IMR-90 (cell line): Measurements from ENCODE around the gene TOMM6. TPM values are rescaled to one million over a fixed set of nuclear protein-coding genes. Genes with fewer than 3 reads are reported as not detected.

ENCODE experiments used
- ATAC-seq: fragments of 200-7000 bp; cut with Tn5 transposase; 2 replicates; pipeline ENCODE4 v1.9.1; 2020; ENCODE audit warnings: low read depth, mild to moderate bottlenecking, moderate library complexity
- BruUV-seq: library from RNA; stranded (reverse); fragments of 400-500 nt; replicated peaks from 2 replicates; lab custom pipeline; 2021; lab: Mats Ljungman, UMichigan
- CTCF ChIA-PET: fragments of 300-600 bp; formaldehyde crosslinking; extraction: SDS; loops from one replicate; lab custom pipeline; 2021; ENCODE audit warnings: antibody characterized with exemption; lab: Yijun Ruan, JAX
- POLR2A ChIA-PET: fragments of 300-600 bp; sonication (Branson Sonifier 250); formaldehyde crosslinking; loops from one replicate; lab custom pipeline; 2022; ENCODE audit warnings: antibody characterized with exemption; ENCODE audit not compliant: unreplicated experiment; lab: Charles Lee
- DNase-seq: peaks from one replicate; pipeline ENCODE4 v3.0.0; 2013
- H2AFZ ChIP-seq: replicated peaks from 2 replicates; pipeline ENCODE3; 2013; ENCODE audit warnings: low read length, mild to moderate bottlenecking; ENCODE audit not compliant: poor library complexity
- H2AK5ac ChIP-seq: 2 replicates; pipeline ENCODE4 v1.6.1; 2013; ENCODE audit warnings: low read depth, low read length, inconsistent platforms
- H2AK9ac ChIP-seq: replicated peaks from 2 replicates; pipeline ENCODE3; 2013; ENCODE audit warnings: mild to moderate bottlenecking, low read depth, low read length, moderate library complexity; ENCODE audit not compliant: poor library complexity
- H2BK120ac ChIP-seq: 2 replicates; pipeline ENCODE4 v1.6.1; 2013; ENCODE audit warnings: low read depth, low read length, inconsistent platforms
- H2BK15ac ChIP-seq: 3 replicates; pipeline ENCODE4 v1.6.1; 2013; ENCODE audit warnings: low read depth, low read length, inconsistent platforms
- H2BK20ac ChIP-seq: 2 replicates; pipeline ENCODE4 v1.6.1; 2013; ENCODE audit warnings: low read depth, mild to moderate bottlenecking, inconsistent platforms, low read length, moderate library complexity
- H2BK5ac ChIP-seq: 2 replicates; pipeline ENCODE4 v1.6.1; 2013; ENCODE audit warnings: mild to moderate bottlenecking, low read depth, low read length, inconsistent platforms; ENCODE audit not compliant: poor library complexity, severe bottlenecking
- H3K14ac ChIP-seq: replicated peaks from 2 replicates; pipeline ENCODE4 v1.6.1; 2013; ENCODE audit warnings: low read depth, low read length, inconsistent platforms
- H3K18ac ChIP-seq: 2 replicates; pipeline ENCODE4 v1.6.1; 2013; ENCODE audit warnings: low read depth, low read length, control low read depth
- H3K23ac ChIP-seq: 2 replicates; pipeline ENCODE4 v1.6.1; 2013; ENCODE audit warnings: low read depth, low read length, inconsistent platforms
- H3K27ac ChIP-seq: 2 replicates; pipeline ENCODE4 v1.5.1; 2013; ENCODE audit warnings: mild to moderate bottlenecking, control low read depth, low read length; ENCODE audit not compliant: insufficient read depth
- H3K27me3 ChIP-seq: 2 replicates; pipeline ENCODE4 v1.6.1; 2013; ENCODE audit warnings: low read length; ENCODE audit not compliant: control insufficient read depth, insufficient read depth
- H3K36me3 ChIP-seq: 2 replicates; pipeline ENCODE4 v1.6.1; 2013; ENCODE audit warnings: low read length, mixed read lengths; ENCODE audit not compliant: control insufficient read depth, insufficient read depth
- H3K4ac ChIP-seq: 2 replicates; pipeline ENCODE4 v1.6.1; 2013; ENCODE audit warnings: low read depth, low read length, inconsistent platforms
- H3K4me1 ChIP-seq: 2 replicates; pipeline ENCODE4 v1.6.1; 2013; ENCODE audit warnings: low read length, mixed read lengths; ENCODE audit not compliant: control insufficient read depth, insufficient read depth
- H3K4me2 ChIP-seq: 2 replicates; pipeline ENCODE4 v1.6.1; 2013; ENCODE audit warnings: low read depth, mild to moderate bottlenecking, control low read depth, low read length, moderate library complexity
- H3K4me3 ChIP-seq: 2 replicates; pipeline ENCODE4 v1.5.1; 2013; ENCODE audit warnings: low read depth, mild to moderate bottlenecking, control low read depth, low read length, moderate library complexity; ENCODE audit not compliant: insufficient read depth
- H3K56ac ChIP-seq: 2 replicates; pipeline ENCODE4 v1.6.1; 2013; ENCODE audit warnings: low read length, inconsistent platforms; ENCODE audit not compliant: insufficient read depth; ENCODE audit errors: extremely low read depth
- H3K79me1 ChIP-seq, 2 experiments: 2 replicates each; pipeline ENCODE4 v1.6.1; 2013; ENCODE audit warnings: low read length in 2 of 2, inconsistent platforms in 1 of 2, low read depth in 1 of 2
- H3K9ac ChIP-seq: 2 replicates; pipeline ENCODE4 v1.6.1; 2013; ENCODE audit warnings: low read depth, low read length, control low read depth
- H3K9me1 ChIP-seq: 2 replicates; pipeline ENCODE4 v1.6.1; 2013; ENCODE audit warnings: low read length, inconsistent platforms; ENCODE audit not compliant: insufficient read depth
- H3K9me3 ChIP-seq: 2 replicates; pipeline ENCODE4 v1.6.1; 2013; ENCODE audit warnings: low read length; ENCODE audit not compliant: control insufficient read depth, insufficient read depth
- H4K20me1 ChIP-seq: 2 replicates; pipeline ENCODE4 v1.6.1; 2013; ENCODE audit warnings: low read length, inconsistent platforms; ENCODE audit not compliant: insufficient read depth
- H4K5ac ChIP-seq: 2 replicates; pipeline ENCODE4 v1.6.1; 2013; ENCODE audit warnings: mild to moderate bottlenecking, low read depth, low read length, control low read depth
- H4K8ac ChIP-seq, 2 experiments: 2 replicates each; pipeline ENCODE4 v1.6.1; 2013; ENCODE audit warnings: low read depth in 2 of 2, low read length in 2 of 2, control low read depth in 1 of 2, inconsistent platforms in 1 of 2
- H4K91ac ChIP-seq: 2 replicates; pipeline ENCODE4 v1.6.1; 2013; ENCODE audit warnings: low read depth, low read length, inconsistent platforms; ENCODE audit not compliant: insufficient read depth
- BHLHE40 ChIP-seq: fragments of 150-350 bp; IDR thresholded peaks from 2 replicates; pipeline ENCODE4 v1.6.1; 2016; ENCODE audit warnings: mild to moderate bottlenecking, low read depth, low read length
- CEBPB ChIP-seq: IDR thresholded peaks from 2 replicates; pipeline ENCODE4 v1.6.1; 2012; ENCODE audit warnings: low read depth, low read length, improper control_type of control experiment
- CHD1 ChIP-seq: IDR thresholded peaks from 2 replicates; pipeline ENCODE4 v1.6.1; 2012; ENCODE audit warnings: low read depth, low read length, improper control_type of control experiment
- CTCF ChIP-seq: conservative IDR thresholded peaks from 2 replicates; pipeline ENCODE4 v1.5.1; 2012; ENCODE audit warnings: mild to moderate bottlenecking, low read depth, low read length, improper control_type of control experiment
- ELK1 ChIP-seq: fragments of 150-350 bp; IDR thresholded peaks from 2 replicates; pipeline ENCODE4 v1.6.1; 2016; ENCODE audit warnings: low read depth, mild to moderate bottlenecking, low read length, moderate library complexity, borderline replicate concordance
- FOS ChIP-seq: fragments of 150-350 bp; IDR thresholded peaks from 2 replicates; pipeline ENCODE4 v1.6.1; 2016; ENCODE audit warnings: low read depth, low read length
- MAFK ChIP-seq: IDR thresholded peaks from 2 replicates; pipeline ENCODE4 v1.6.1; 2012; ENCODE audit warnings: low read depth, low read length, improper control_type of control experiment
- MAZ ChIP-seq: IDR thresholded peaks from 2 replicates; pipeline ENCODE4 v1.6.1; 2012; ENCODE audit warnings: low read depth, mild to moderate bottlenecking, low read length, improper control_type of control experiment, moderate library complexity, borderline replicate concordance
- MXI1 ChIP-seq: IDR thresholded peaks from 2 replicates; pipeline ENCODE4 v1.6.1; 2012; ENCODE audit warnings: low read depth, mild to moderate bottlenecking, low read length, moderate library complexity, borderline replicate concordance
- POLR2A ChIP-seq: IDR thresholded peaks from 2 replicates; pipeline ENCODE4 v1.6.1; 2012; ENCODE audit warnings: mild to moderate bottlenecking, low read depth, low read length
- RAD21 ChIP-seq: IDR thresholded peaks from 2 replicates; pipeline ENCODE4 v1.6.1; 2012; ENCODE audit warnings: low read length, improper control_type of control experiment
- RCOR1 ChIP-seq: IDR thresholded peaks from 2 replicates; pipeline ENCODE4 v1.6.1; 2012; ENCODE audit warnings: mild to moderate bottlenecking, low read length, improper control_type of control experiment; ENCODE audit not compliant: insufficient replicate concordance
- RFX5 ChIP-seq: IDR thresholded peaks from 2 replicates; pipeline ENCODE4 v1.8.0; 2012; ENCODE audit warnings: low read depth, mild to moderate bottlenecking, low read length, moderate library complexity
- SMC3 ChIP-seq: fragments of 150-350 bp; IDR thresholded peaks from 2 replicates; pipeline ENCODE4 v1.6.1; 2016; ENCODE audit warnings: low read depth, mild to moderate bottlenecking, antibody characterized with exemption, low read length, moderate library complexity
- WGBS, 2 experiments: methylation state at CpG; one replicate each; pipeline versions ENCODE4 v1.1.5 to v1.1.7; 2013; ENCODE audit warnings: missing lambda C conversion rate in 2 of 2; ENCODE audit not compliant: insufficient read length in 1 of 2; ENCODE audit errors: extremely low coverage in 2 of 2; 5-methylcytosine and 5-hydroxymethylcytosine counted together
- dilution Hi-C: fragments of 300-500 bp; cut with HindIII; formaldehyde crosslinking; loops from one replicate; pipeline ENCODE4 v1.14.3; 2018; ENCODE audit warnings: low sequenced_read_pairs; ENCODE audit not compliant: unreplicated experiment
- in situ Hi-C: fragments of 300-500 bp; cut with MboI; formaldehyde crosslinking; loops from 3 replicates; pipeline ENCODE4 v1.14.3; 2019; ENCODE audit warnings: low sequenced_read_pairs, inconsistent platforms, mixed read lengths
- intact Hi-C: fragments of 100-400 bp; cut with micrococcal nuclease; formaldehyde crosslinking; loops from 2 replicates; pipeline ENCODE4 v1.10.0; 2022
- polyA plus RNA-seq, 3 experiments: library from polyadenylated mRNA; depleted of rRNA; stranded (reverse); fragments of >200 nt; gene quantifications; 2 replicates each; pipeline ENCODE4 v1.2.3, GENCODE V29; 2012; ENCODE audit warnings: low replicate concordance in 1 of 3
- total RNA-seq: library from RNA; depleted of rRNA; stranded (reverse); fragments of >200 nt; gene quantifications from 2 replicates; pipeline ENCODE4 v1.2.3, GENCODE V29; 2012

The TOMM6 gene
- total and polyA plus RNA-seq, 2 of the 4 experiments (the other 2 are of a cell fraction) = 128 to 227 TPM

GRCh38 chr6:41780551-41781365 is 6.7 kb upstream of the TOMM6 start, which contains the start of gene PRICKLE4:
Gene PRICKLE4 (plus strand): TSS chr6:41780782. CDS start chr6:41783474, 2,692 bp downstream.
- Histone ChIP-seq H4K8ac (peak within 1 kb of the TSS; percentile 15 to 18; a peak in 2 of 4 replicates), H3K14ac (peak within 1 kb of the TSS; percentile 44; the same call in 1 of the 2 replicates), H2AFZ (peak within 1 kb of the TSS; percentile 93), H3K4me3 (peak within 1 kb of the TSS; percentile 54), H2BK5ac (peak within 1 kb of the TSS; percentile 6), H3K4me1 (peaks cover 12% of the 10 kb centered on the region), H3K36me3 (peaks cover 4% of the 10 kb centered on the region; the same call in 1 of the 2 replicates), H3K4me2 (peak within 1 kb of the TSS; percentile 87), H3K79me1 (peaks cover 10 to 31% of the 10 kb centered on the region in 2 experiments), H3K18ac (no peak within 1 kb of the TSS), H2AK5ac (peak within 1 kb of the TSS; percentile 61), H4K5ac (no peak within 1 kb of the TSS), H4K91ac (0 out of 2 replicates have a peak within 1 kb of the TSS, but pooled peaks have one; percentile 1), H3K23ac (peak within 1 kb of the TSS; percentile 79), H2BK20ac (no peak within 1 kb of the TSS), H2BK15ac (peak within 1 kb of the TSS; percentile 0; the same call in 1 of the 3 replicates), H3K9ac (peak within 1 kb of the TSS; percentile 54), H3K56ac (no peak within 1 kb of the TSS), H2BK120ac (peak within 1 kb of the TSS; percentile 22; the same call in 1 of the 2 replicates), H3K9me3 (no peaks in the 10 kb centered on the region), H3K4ac (peak within 1 kb of the TSS; percentile 58), H3K9me1 (no peaks in the 10 kb centered on the region; the same call in 1 of the 2 replicates), H3K27me3 (no peaks in the 10 kb centered on the region), H2AK9ac (peak within 1 kb of the TSS; percentile 31), H3K27ac (peak within 1 kb of the TSS; percentile 38), H4K20me1 (no peaks in the 10 kb centered on the region)
- POLR2A ChIA-PET = no interaction called here
- intact Hi-C loops (loop anchor here (1.0 to 10.0 kb wide), 4 partner anchors 157 to 434 kb away; partner anchors contain the start of gene MRPS10), dilution Hi-C loops (no loop called here), in situ Hi-C loops (loop anchor here (5.0 to 10.0 kb wide), 2 partner anchors 154 to 267 kb away; no protein-coding TSS in a partner anchor)
- WGBS, 2 experiments = 0% methylated on average over 2 of the region's 36 CpGs; no CpG with 5 or more reads in 1 of the 2 experiments
- BruUV-seq = no TSS peak
- ATAC-seq = peak; percentile 5
- no peak for DNase-seq
- CTCF ChIA-PET = no interaction called here
- TF ChIP-seq CEBPB (no peak), CHD1 (no peak), POLR2A (no peak), RFX5 (no peak), SMC3 (no peak), FOS (no peak), ELK1 (no peak), CTCF (no peak), BHLHE40 (no peak), MAFK (no peak), RCOR1 (no peak), RAD21 (no peak), MXI1 (no peak), MAZ (no peak)
